Esophagus muscularis mucosa (tissue), 3 donors: ENCODE measurements around the gene MUSTN1.

ENCODE experiments used
- CTCF ChIP-seq, 3 experiments: fragments of 200-600 bp in 2 of 3; fragments of 450-650 bp in 1 of 3; sonication (generic) in 2 of 3; IDR thresholded peaks; one replicate each; pipeline ENCODE4 v1.5.1; 2017 to 2019; ENCODE audit warnings: antibody characterized with exemption in 3 of 3, mild to moderate bottlenecking in 2 of 3, moderate library complexity in 1 of 3
- EP300 ChIP-seq: sonication (generic); formaldehyde crosslinking; IDR thresholded peaks from one replicate; pipeline ENCODE4 v1.6.1; 2017; ENCODE audit warnings: antibody characterized with exemption

DNA sequence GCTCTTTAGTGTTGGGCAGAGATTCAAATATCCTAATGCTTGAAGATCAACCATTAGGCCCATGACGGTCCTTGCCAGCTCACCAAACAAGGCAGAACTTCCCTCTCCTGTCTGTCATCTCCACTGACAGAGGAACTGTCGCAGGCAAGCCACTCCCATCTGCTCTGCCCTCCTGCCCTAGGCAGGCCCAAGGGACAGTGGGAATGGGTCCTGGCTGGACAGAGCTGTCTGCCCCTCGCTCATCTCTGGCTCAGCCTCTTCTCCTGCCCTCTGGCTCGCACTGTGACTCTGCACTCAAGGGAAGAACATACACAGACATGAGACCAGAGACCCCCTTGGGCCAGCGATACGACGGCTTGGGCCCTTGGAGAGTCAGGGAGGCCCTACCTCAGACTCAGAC, 7.6 kb upstream of the MUSTN1 start:
- TF ChIP-seq EP300 (no peak), CTCF (IDR thresholded peaks at IDR 0.05) (no peak)
